IMR-90 (cell line): ENCODE measurements around the gene ACAA2. TPM values are rescaled to one million over a fixed set of nuclear protein-coding genes. Genes with fewer than 3 reads are reported as not detected.

Experiments used
- ATAC-seq: fragments of 200-7000 bp; cut with Tn5 transposase; 2 replicates; pipeline ENCODE4 v1.9.1; 2020; ENCODE audit warnings: low read depth, mild to moderate bottlenecking, moderate library complexity
- BruUV-seq: library from RNA; stranded (reverse); fragments of 400-500 nt; replicated peaks from 2 replicates; lab custom pipeline; 2021; lab: Mats Ljungman, UMichigan
- CTCF ChIA-PET: fragments of 300-600 bp; formaldehyde crosslinking; extraction: SDS; loops from one replicate; lab custom pipeline; 2021; ENCODE audit warnings: antibody characterized with exemption; lab: Yijun Ruan, JAX
- POLR2A ChIA-PET: fragments of 300-600 bp; sonication (Branson Sonifier 250); formaldehyde crosslinking; loops from one replicate; lab custom pipeline; 2022; ENCODE audit warnings: antibody characterized with exemption; ENCODE audit not compliant: unreplicated experiment; lab: Charles Lee
- DNase-seq: peaks from one replicate; pipeline ENCODE4 v3.0.0; 2013
- H2AFZ ChIP-seq: replicated peaks from 2 replicates; pipeline ENCODE3; 2013; ENCODE audit warnings: low read length, mild to moderate bottlenecking; ENCODE audit not compliant: poor library complexity
- H2AK5ac ChIP-seq: 2 replicates; pipeline ENCODE4 v1.6.1; 2013; ENCODE audit warnings: low read depth, low read length, inconsistent platforms
- H2AK9ac ChIP-seq: replicated peaks from 2 replicates; pipeline ENCODE3; 2013; ENCODE audit warnings: mild to moderate bottlenecking, low read depth, low read length, moderate library complexity; ENCODE audit not compliant: poor library complexity
- H2BK120ac ChIP-seq: 2 replicates; pipeline ENCODE4 v1.6.1; 2013; ENCODE audit warnings: low read depth, low read length, inconsistent platforms
- H2BK15ac ChIP-seq: 3 replicates; pipeline ENCODE4 v1.6.1; 2013; ENCODE audit warnings: low read depth, low read length, inconsistent platforms
- H2BK20ac ChIP-seq: 2 replicates; pipeline ENCODE4 v1.6.1; 2013; ENCODE audit warnings: low read depth, mild to moderate bottlenecking, inconsistent platforms, low read length, moderate library complexity
- H2BK5ac ChIP-seq: 2 replicates; pipeline ENCODE4 v1.6.1; 2013; ENCODE audit warnings: mild to moderate bottlenecking, low read depth, low read length, inconsistent platforms; ENCODE audit not compliant: poor library complexity, severe bottlenecking
- H3K14ac ChIP-seq: replicated peaks from 2 replicates; pipeline ENCODE4 v1.6.1; 2013; ENCODE audit warnings: low read depth, low read length, inconsistent platforms
- H3K18ac ChIP-seq: 2 replicates; pipeline ENCODE4 v1.6.1; 2013; ENCODE audit warnings: low read depth, low read length, control low read depth
- H3K23ac ChIP-seq: 2 replicates; pipeline ENCODE4 v1.6.1; 2013; ENCODE audit warnings: low read depth, low read length, inconsistent platforms
- H3K27ac ChIP-seq: 2 replicates; pipeline ENCODE4 v1.5.1; 2013; ENCODE audit warnings: mild to moderate bottlenecking, control low read depth, low read length; ENCODE audit not compliant: insufficient read depth
- H3K27me3 ChIP-seq: 2 replicates; pipeline ENCODE4 v1.6.1; 2013; ENCODE audit warnings: low read length; ENCODE audit not compliant: control insufficient read depth, insufficient read depth
- H3K36me3 ChIP-seq: 2 replicates; pipeline ENCODE4 v1.6.1; 2013; ENCODE audit warnings: low read length, mixed read lengths; ENCODE audit not compliant: control insufficient read depth, insufficient read depth
- H3K4ac ChIP-seq: 2 replicates; pipeline ENCODE4 v1.6.1; 2013; ENCODE audit warnings: low read depth, low read length, inconsistent platforms
- H3K4me1 ChIP-seq: 2 replicates; pipeline ENCODE4 v1.6.1; 2013; ENCODE audit warnings: low read length, mixed read lengths; ENCODE audit not compliant: control insufficient read depth, insufficient read depth
- H3K4me2 ChIP-seq: 2 replicates; pipeline ENCODE4 v1.6.1; 2013; ENCODE audit warnings: low read depth, mild to moderate bottlenecking, control low read depth, low read length, moderate library complexity
- H3K4me3 ChIP-seq: 2 replicates; pipeline ENCODE4 v1.5.1; 2013; ENCODE audit warnings: low read depth, mild to moderate bottlenecking, control low read depth, low read length, moderate library complexity; ENCODE audit not compliant: insufficient read depth
- H3K56ac ChIP-seq: 2 replicates; pipeline ENCODE4 v1.6.1; 2013; ENCODE audit warnings: low read length, inconsistent platforms; ENCODE audit not compliant: insufficient read depth; ENCODE audit errors: extremely low read depth
- H3K79me1 ChIP-seq, 2 experiments: 2 replicates each; pipeline ENCODE4 v1.6.1; 2013; ENCODE audit warnings: low read length in 2 of 2, inconsistent platforms in 1 of 2, low read depth in 1 of 2
- H3K9ac ChIP-seq: 2 replicates; pipeline ENCODE4 v1.6.1; 2013; ENCODE audit warnings: low read depth, low read length, control low read depth
- H3K9me1 ChIP-seq: 2 replicates; pipeline ENCODE4 v1.6.1; 2013; ENCODE audit warnings: low read length, inconsistent platforms; ENCODE audit not compliant: insufficient read depth
- H3K9me3 ChIP-seq: 2 replicates; pipeline ENCODE4 v1.6.1; 2013; ENCODE audit warnings: low read length; ENCODE audit not compliant: control insufficient read depth, insufficient read depth
- H4K20me1 ChIP-seq: 2 replicates; pipeline ENCODE4 v1.6.1; 2013; ENCODE audit warnings: low read length, inconsistent platforms; ENCODE audit not compliant: insufficient read depth
- H4K5ac ChIP-seq: 2 replicates; pipeline ENCODE4 v1.6.1; 2013; ENCODE audit warnings: mild to moderate bottlenecking, low read depth, low read length, control low read depth
- H4K8ac ChIP-seq, 2 experiments: 2 replicates each; pipeline ENCODE4 v1.6.1; 2013; ENCODE audit warnings: low read depth in 2 of 2, low read length in 2 of 2, control low read depth in 1 of 2, inconsistent platforms in 1 of 2
- H4K91ac ChIP-seq: 2 replicates; pipeline ENCODE4 v1.6.1; 2013; ENCODE audit warnings: low read depth, low read length, inconsistent platforms; ENCODE audit not compliant: insufficient read depth
- NFE2L2 ChIP-seq: fragments of 150-350 bp; IDR thresholded peaks from 2 replicates; pipeline ENCODE4 v1.6.1; 2016; ENCODE audit warnings: low read depth, mild to moderate bottlenecking, low read length
- USF2 ChIP-seq: fragments of 150-350 bp; IDR thresholded peaks from 2 replicates; pipeline ENCODE4 v1.6.1; 2017; ENCODE audit warnings: mild to moderate bottlenecking, antibody characterized with exemption, low read length, low read depth
- WGBS, 2 experiments: methylation state at CpG; one replicate each; pipeline versions ENCODE4 v1.1.5 to v1.1.7; 2013; ENCODE audit warnings: missing lambda C conversion rate in 2 of 2; ENCODE audit not compliant: insufficient read length in 1 of 2; ENCODE audit errors: extremely low coverage in 2 of 2; 5-methylcytosine and 5-hydroxymethylcytosine counted together
- dilution Hi-C: fragments of 300-500 bp; cut with HindIII; formaldehyde crosslinking; loops from one replicate; pipeline ENCODE4 v1.14.3; 2018; ENCODE audit warnings: low sequenced_read_pairs; ENCODE audit not compliant: unreplicated experiment
- in situ Hi-C: fragments of 300-500 bp; cut with MboI; formaldehyde crosslinking; loops from 3 replicates; pipeline ENCODE4 v1.14.3; 2019; ENCODE audit warnings: low sequenced_read_pairs, inconsistent platforms, mixed read lengths
- intact Hi-C: fragments of 100-400 bp; cut with micrococcal nuclease; formaldehyde crosslinking; loops from 2 replicates; pipeline ENCODE4 v1.10.0; 2022
- polyA plus RNA-seq, 3 experiments: library from polyadenylated mRNA; depleted of rRNA; stranded (reverse); fragments of >200 nt; gene quantifications; 2 replicates each; pipeline ENCODE4 v1.2.3, GENCODE V29; 2012; ENCODE audit warnings: low replicate concordance in 1 of 3
- total RNA-seq: library from RNA; depleted of rRNA; stranded (reverse); fragments of >200 nt; gene quantifications from 2 replicates; pipeline ENCODE4 v1.2.3, GENCODE V29; 2012

The ACAA2 gene
- total and polyA plus RNA-seq, 2 of the 4 experiments (the other 2 are of a cell fraction) = 24.4 to 61.5 TPM

- Histone ChIP-seq H4K20me1 (no peaks in the 10 kb centered on the region), H2AK9ac (no peak overlapping the region), H3K56ac (no peak overlapping the region), H3K4ac (no peak overlapping the region), H3K9me3 (peaks cover 9% of the 10 kb centered on the region), H3K23ac (no peak overlapping the region), H2BK120ac (no peak overlapping the region), H2AFZ (no peak overlapping the region), H3K14ac (no peak overlapping the region), H3K4me3 (no peak overlapping the region), H4K8ac (no peak overlapping the region), H3K4me2 (no peak overlapping the region), H2BK15ac (no peak overlapping the region), H3K9ac (no peak overlapping the region), H2BK20ac (no peak overlapping the region), H4K91ac (no peak overlapping the region), H3K27me3 (no peaks in the 10 kb centered on the region), H2AK5ac (no peak overlapping the region), H3K27ac (no peak overlapping the region), H3K18ac (no peak overlapping the region), H3K36me3 (no peaks in the 10 kb centered on the region), H3K9me1 (no peaks in the 10 kb centered on the region), H3K4me1 (no peaks in the 10 kb centered on the region), H4K5ac (no peak overlapping the region), H3K79me1 (peaks cover 3 to 7% of the 10 kb centered on the region in 2 experiments; a peak in 2 of 4 replicates), H2BK5ac (no peak overlapping the region)
- DNase-seq (no peak), ATAC-seq (no peak)
- in situ Hi-C loops = no loop called here
- WGBS, 2 experiments = no CpG with 5 or more reads among the region's 1 CpG
- CTCF ChIA-PET = no interaction called here
- TF ChIP-seq NFE2L2 = no peak
- TF ChIP-seq USF2 = no peak
- no TSS peak for BruUV-seq
- POLR2A ChIA-PET = no interaction called here
- dilution Hi-C loops = no loop called here
- intact Hi-C loops = no loop called here
These were observed 14.7 kb upstream of the ACAA2 start for GRCh38 chr18:49827996-49828395.
